ENCODE results near the gene TPP2. TPM values are rescaled to one million over a fixed set of nuclear protein-coding genes. Genes with fewer than 3 reads are reported as not detected.

Gene TPP2
- polyA plus RNA-seq, 1 donor from 2014 or later: 45.4 TPM

GRCh38 chr13:102610296-102610895 lies 13.6 kb downstream of the TPP2 start:
- no peaks in the 10 kb centered on the region for H3K27me3 ChIP-seq (ENCODE audit: insufficient read depth, low read depth, low read length)

DNA sequence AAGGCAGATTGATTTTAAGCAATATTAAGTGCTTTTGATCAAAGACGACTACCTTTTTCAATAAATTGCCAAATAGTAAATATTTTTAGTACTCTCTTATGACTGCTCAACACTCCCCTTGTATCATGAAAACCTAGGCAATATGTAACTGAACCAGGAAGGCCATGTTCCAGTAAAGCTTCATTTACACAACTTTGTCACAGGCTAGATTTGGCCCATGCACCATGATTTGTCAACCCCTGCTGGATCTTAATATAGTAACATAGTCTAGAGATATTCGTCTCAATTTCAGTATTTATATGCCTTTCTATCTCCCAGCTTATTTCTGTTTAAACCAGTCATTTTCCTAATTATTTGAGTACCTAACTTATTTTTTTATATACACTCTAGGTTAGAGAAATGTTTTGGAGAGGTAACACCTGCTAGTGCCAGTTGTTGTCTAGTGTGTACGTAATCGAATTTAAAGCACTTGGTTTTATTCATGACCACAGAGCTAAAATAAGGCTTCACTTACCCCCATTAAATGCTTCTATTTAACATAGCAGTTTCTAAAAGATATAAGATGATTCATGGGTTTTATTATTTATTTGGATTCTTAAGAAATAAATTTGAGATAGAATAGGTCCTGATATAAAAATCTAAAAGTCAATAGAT lies 21.0 kb downstream of the TPP2 start:
- Histone ChIP-seq H3K36me3 (ENCODE audit: insufficient read depth, low read length) (peaks cover 13% of the 10 kb centered on the region), H3K9ac (ENCODE audit: low read length) (no peak overlapping the region), H3K4me2 (ENCODE audit: low read length) (no peak overlapping the region), H3K79me2 (replicated peaks; ENCODE audit: insufficient read depth, low read length) (no peaks in the 10 kb centered on the region), H3K9me2 (ENCODE audit: insufficient read depth, low read length) (no peaks in the 10 kb centered on the region), H3K4me3 (ENCODE audit: low read length) (no peak overlapping the region), H2AFZ (ENCODE audit: low read depth, low read length) (no peak overlapping the region), H3K27me3 (ENCODE audit: insufficient read depth, low read depth, low read length) (no peaks in the 10 kb centered on the region), H3K27ac (ENCODE audit: low read length) (no peak overlapping the region), H3F3A (ENCODE audit: insufficient read depth, low read length, poor library complexity, severe bottlenecking) (no peaks in the 10 kb centered on the region), H4K20me1 (ENCODE audit: insufficient read depth) (no peaks in the 10 kb centered on the region), H3K9me3 (ENCODE audit: low read length) (no peaks in the 10 kb centered on the region)
- no peak for TF ChIP-seq RAD21 (conservative IDR thresholded peaks at IDR 0.05)
- TF ChIP-seq, protein P1, sequence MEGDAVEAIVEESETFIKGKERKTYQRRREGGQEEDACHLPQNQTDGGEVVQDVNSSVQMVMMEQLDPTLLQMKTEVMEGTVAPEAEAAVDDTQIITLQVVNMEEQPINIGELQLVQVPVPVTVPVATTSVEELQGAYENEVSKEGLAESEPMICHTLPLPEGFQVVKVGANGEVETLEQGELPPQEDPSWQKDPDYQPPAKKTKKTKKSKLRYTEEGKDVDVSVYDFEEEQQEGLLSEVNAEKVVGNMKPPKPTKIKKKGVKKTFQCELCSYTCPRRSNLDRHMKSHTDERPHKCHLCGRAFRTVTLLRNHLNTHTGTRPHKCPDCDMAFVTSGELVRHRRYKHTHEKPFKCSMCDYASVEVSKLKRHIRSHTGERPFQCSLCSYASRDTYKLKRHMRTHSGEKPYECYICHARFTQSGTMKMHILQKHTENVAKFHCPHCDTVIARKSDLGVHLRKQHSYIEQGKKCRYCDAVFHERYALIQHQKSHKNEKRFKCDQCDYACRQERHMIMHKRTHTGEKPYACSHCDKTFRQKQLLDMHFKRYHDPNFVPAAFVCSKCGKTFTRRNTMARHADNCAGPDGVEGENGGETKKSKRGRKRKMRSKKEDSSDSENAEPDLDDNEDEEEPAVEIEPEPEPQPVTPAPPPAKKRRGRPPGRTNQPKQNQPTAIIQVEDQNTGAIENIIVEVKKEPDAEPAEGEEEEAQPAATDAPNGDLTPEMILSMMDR (IDR thresholded peaks at IDR 0.05; ENCODE audit: poor library complexity, severe bottlenecking): no peak
- TF ChIP-seq POLR2AphosphoS5 (IDR thresholded peaks at IDR 0.05): no peak
- no peak for TF ChIP-seq EZH2 (IDR thresholded peaks at IDR 0.05; ENCODE audit: borderline replicate concordance, insufficient read depth, low read length, poor library complexity, severe bottlenecking)
- TF ChIP-seq MXI1 (conservative IDR thresholded peaks at IDR 0.05; ENCODE audit: poor library complexity, severe bottlenecking): no peak
- TF ChIP-seq SMC3 (conservative IDR thresholded peaks at IDR 0.05; ENCODE audit: poor library complexity): no peak
- no peak for TF ChIP-seq TAF1 (IDR thresholded peaks at IDR 0.05; ENCODE audit: low read depth)

More at GRCh38 chr13:102610296-102610895, 13.6 kb downstream of the TPP2 start:
- Histone ChIP-seq H3K9ac (ENCODE audit: low read length) (no peak overlapping the region), H3K36me3 (ENCODE audit: insufficient read depth, low read length) (no peaks in the 10 kb centered on the region), H3F3A (ENCODE audit: insufficient read depth, low read length, poor library complexity, severe bottlenecking) (no peaks in the 10 kb centered on the region), H3K27ac (ENCODE audit: low read length) (no peak overlapping the region), H3K4me2 (ENCODE audit: low read length) (no peak overlapping the region), H2AFZ (ENCODE audit: low read depth, low read length) (no peak overlapping the region), H3K4me3 (ENCODE audit: low read length) (no peak overlapping the region), H3K9me2 (ENCODE audit: insufficient read depth, low read length) (no peaks in the 10 kb centered on the region), H3K79me2 (replicated peaks; ENCODE audit: insufficient read depth, low read length) (peaks cover 3% of the 10 kb centered on the region), H3K9me3 (ENCODE audit: low read length) (no peaks in the 10 kb centered on the region), H4K20me1 (ENCODE audit: insufficient read depth) (no peaks in the 10 kb centered on the region)
- TF ChIP-seq TAF1 (IDR thresholded peaks at IDR 0.05; ENCODE audit: low read depth) (no peak), SMC3 (conservative IDR thresholded peaks at IDR 0.05; ENCODE audit: poor library complexity) (no peak), EZH2 (IDR thresholded peaks at IDR 0.05; ENCODE audit: borderline replicate concordance, insufficient read depth, low read length, poor library complexity, severe bottlenecking) (no peak), RAD21 (conservative IDR thresholded peaks at IDR 0.05) (no peak), POLR2AphosphoS5 (IDR thresholded peaks at IDR 0.05) (no peak), EP300 (conservative IDR thresholded peaks at IDR 0.05; ENCODE audit: poor library complexity, severe bottlenecking) (no peak), REST (IDR thresholded peaks at IDR 0.05; ENCODE audit: borderline replicate concordance) (no peak), MXI1 (conservative IDR thresholded peaks at IDR 0.05; ENCODE audit: poor library complexity, severe bottlenecking) (no peak)
- TF ChIP-seq, protein P1 (IDR thresholded peaks at IDR 0.05; ENCODE audit: poor library complexity, severe bottlenecking): no peak

Measured in neural cell (in vitro differentiated cells).